B cell (primary cell): ENCODE results near the gene TRRAP. TPM values are rescaled to one million over a fixed set of nuclear protein-coding genes. Genes with fewer than 3 reads are reported as not detected.

Source experiments
- ATAC-seq: fragments of 200-7000 bp; cut with Tn5 transposase; one replicate; pipeline ENCODE4 v1.10.0; 2021; ENCODE audit warnings: low read depth, mild to moderate bottlenecking, moderate number of reproducible peaks, moderate library complexity
- CTCF ChIA-PET: fragments of 350-600 bp; sonication (Branson Sonifier 250); formaldehyde crosslinking; loops from one replicate; lab custom pipeline; 2021; ENCODE audit warnings: antibody characterized with exemption, inconsistent platforms; lab: Charles Lee
- POLR2A ChIA-PET: fragments of 350-600 bp; sonication (Branson Sonifier 250); formaldehyde crosslinking; loops from one replicate; lab custom pipeline; 2021; ENCODE audit warnings: antibody characterized with exemption; lab: Charles Lee
- DNase-seq: peaks from one replicate; pipeline ENCODE4 v3.0.0; 2013
- H2AFZ ChIP-seq: 2 replicates; pipeline ENCODE4 v1.6.1; 2012; ENCODE audit warnings: mild to moderate bottlenecking, low read depth, low read length; ENCODE audit not compliant: insufficient read depth, poor library complexity, severe bottlenecking
- H3K27ac ChIP-seq, 2 donors: 1 replicate in 1 of 2; 2 replicates in 1 of 2; pipeline ENCODE4 v1.5.1; 2012 to 2013; ENCODE audit warnings: low read length in 2 of 2, mild to moderate bottlenecking in 2 of 2, moderate library complexity in 1 of 2
- H3K27me3 ChIP-seq, 4 experiments: fragments of 200-600 bp in 1 of 4; sonication (generic) in 1 of 4; replicated peaks in 1 of 4; 1 replicate in 2 of 4; 2 replicates in 2 of 4; pipeline versions ENCODE4 v1.6.1 to v1.7.0; 2013 to 2016; ENCODE audit warnings: low read length in 3 of 4, mild to moderate bottlenecking in 2 of 4, mixed read lengths in 1 of 4, moderate library complexity in 1 of 4; ENCODE audit not compliant: insufficient read depth in 4 of 4, control insufficient read depth in 3 of 4; ENCODE audit errors: control extremely low read depth in 1 of 4
- H3K36me3 ChIP-seq, 2 experiments: replicated peaks in 1 of 2; 1 replicate in 1 of 2; 2 replicates in 1 of 2; pipeline versions ENCODE4 v1.6.1 to v1.7.1; 2013; ENCODE audit warnings: low read length in 1 of 2; ENCODE audit not compliant: insufficient read depth in 2 of 2, control insufficient read depth in 1 of 2; ENCODE audit errors: control extremely low read depth in 1 of 2, extremely low read depth in 1 of 2
- H3K4me1 ChIP-seq, 2 donors: fragments of 200-600 bp in 1 of 2; sonication (generic) in 1 of 2; 1 replicate in 1 of 2; 2 replicates in 1 of 2; pipeline versions ENCODE4 v1.5.1 to v1.6.1; 2013 to 2017; ENCODE audit warnings: low read length in 2 of 2; ENCODE audit not compliant: control insufficient read depth in 2 of 2, insufficient read depth in 2 of 2
- H3K4me2 ChIP-seq: replicated peaks from 2 replicates; pipeline ENCODE3; 2012; ENCODE audit warnings: mild to moderate bottlenecking, low read depth, low read length; ENCODE audit not compliant: poor library complexity, severe bottlenecking
- H3K4me3 ChIP-seq, 5 experiments: fragments of 200-600 bp in 1 of 5; sonication (generic) in 1 of 5; 1 replicate in 3 of 5; 2 replicates in 2 of 5; pipeline versions ENCODE4 v1.5.1 to v1.7.0; 2011 to 2016; ENCODE audit warnings: low read length in 4 of 5, mild to moderate bottlenecking in 4 of 5, low read depth in 2 of 5, control low read depth in 1 of 5, moderate library complexity in 1 of 5; ENCODE audit not compliant: insufficient read depth in 1 of 5; ENCODE audit errors: control extremely low read depth in 1 of 5, extremely low read depth in 1 of 5
- H3K79me2 ChIP-seq: fragments of 200-600 bp; sonication (generic); one replicate; pipeline ENCODE4 v1.6.0; 2016; ENCODE audit warnings: low read length; ENCODE audit not compliant: control insufficient read depth, insufficient read depth
- H3K9ac ChIP-seq: fragments of 200-600 bp; sonication (generic); 2 replicates; pipeline ENCODE4 v1.6.1; 2017; ENCODE audit warnings: mild to moderate bottlenecking, low read length, moderate library complexity
- H3K9me3 ChIP-seq, 3 donors: one replicate each; pipeline versions ENCODE4 v1.6.1 to v1.7.1; 2013; ENCODE audit warnings: low read length in 2 of 3; ENCODE audit not compliant: control insufficient read depth in 2 of 3, insufficient read depth in 1 of 3; ENCODE audit errors: control extremely low read depth in 1 of 3
- H4K20me1 ChIP-seq: 2 replicates; pipeline ENCODE4 v1.6.0; 2012; ENCODE audit warnings: mild to moderate bottlenecking, low read length; ENCODE audit not compliant: insufficient read depth, control insufficient read depth, poor library complexity, severe bottlenecking
- H3K27ac Mint-ChIP-seq: one replicate; pipeline ENCODE4 v1.8.0; 2021; ENCODE audit warnings: mixed read lengths
- H3K27me3 Mint-ChIP-seq: one replicate; pipeline ENCODE4 v1.8.0; 2021; ENCODE audit warnings: mixed read lengths
- H3K4me1 Mint-ChIP-seq: one replicate; pipeline ENCODE4 v1.8.0; 2021; ENCODE audit warnings: mixed read lengths
- H3K4me3 Mint-ChIP-seq: one replicate; pipeline ENCODE4 v1.8.0; 2021; ENCODE audit warnings: mixed read lengths
- H3K9me3 Mint-ChIP-seq: one replicate; pipeline ENCODE4 v1.8.0; 2022; ENCODE audit warnings: mixed read lengths; ENCODE audit not compliant: insufficient read depth
- CTCF ChIP-seq: fragments of 200-600 bp; IDR thresholded peaks from one replicate; pipeline ENCODE4 v1.8.0; 2022; ENCODE audit warnings: antibody characterized with exemption, mild to moderate bottlenecking
- EZH2 ChIP-seq: IDR thresholded peaks from 2 replicates; pipeline ENCODE4 v1.6.1; 2012; ENCODE audit warnings: borderline replicate concordance, low read depth, mild to moderate bottlenecking, moderate library complexity, low read length; ENCODE audit not compliant: insufficient read depth, poor library complexity, severe bottlenecking
- WGBS: methylation state at CpG from one replicate; pipeline ENCODE4 v1.1.5; 2013; ENCODE audit warnings: missing lambda C conversion rate; ENCODE audit not compliant: insufficient coverage; 5-methylcytosine and 5-hydroxymethylcytosine counted together
- intact Hi-C: fragments of 100-400 bp; cut with micrococcal nuclease; formaldehyde crosslinking; loops from one replicate; pipeline ENCODE4 v1.10.0; 2022
- polyA plus RNA-seq: library from polyadenylated mRNA; depleted of rRNA; stranded (reverse); fragments of >200 nt; gene quantifications from 2 replicates; pipeline ENCODE4 v1.2.3, GENCODE V29; 2012
- total RNA-seq, 2 donors: library from RNA; stranded (reverse); fragments of 120-200 nt in 1 of 2; gene quantifications; 1 replicate in 1 of 2; 2 replicates in 1 of 2; pipeline versions ENCODE4 v1.2.3 to v1.2.4, GENCODE V29; 2013 to 2022

Gene TRRAP
- total and polyA plus RNA-seq, 2 donors (not counting 1 experiment from before 2014, with no cell fraction given) = 25.4 to 102 TPM

- no peak overlapping the region for H3K27ac ChIP-seq
- no peak overlapping the region for H3K4me3 ChIP-seq
- H3K79me2 ChIP-seq = no peaks in the 10 kb centered on the region
- POLR2A ChIA-PET = no interaction called here
- H3K9me3 ChIP-seq = no peaks in the 10 kb centered on the region
- H3K36me3 ChIP-seq = peaks cover 0 to 96% of the 10 kb centered on the region in 2 experiments
- H3K9ac ChIP-seq = no peak overlapping the region
- TF ChIP-seq EZH2 (no peak), CTCF (no peak)
- Mint-ChIP-seq H3K27me3 (no peaks in the 10 kb centered on the region), H3K4me1 (no peaks in the 10 kb centered on the region), H3K9me3 (no peaks in the 10 kb centered on the region), H3K4me3 (no peak overlapping the region), H3K27ac (no peak overlapping the region)
- intact Hi-C loops = no loop called here
- no peak for ATAC-seq
- DNase-seq = no peak
- H3K4me1 ChIP-seq = no peaks in the 10 kb centered on the region
- no peak overlapping the region for H2AFZ ChIP-seq
- CTCF ChIA-PET = interaction anchor here (0.6 to 1.3 kb wide), 2 partner anchors 15 to 22 kb away, joined by 3 to 4 read pairs; partner anchors contain the start of gene TRRAP
- no peaks in the 10 kb centered on the region for H4K20me1 ChIP-seq
- H3K4me2 ChIP-seq = no peak overlapping the region
- no peaks in the 10 kb centered on the region for H3K27me3 ChIP-seq
- WGBS = 100% methylated on average over 6 of the region's 7 CpGs
These were observed 21.5 kb downstream of the TRRAP start for GRCh38 chr7:98899816-98900215.

GRCh38 chr7:98900815-98901214 lies 22.5 kb downstream of the TRRAP start:
- CTCF ChIA-PET = interaction anchor here (1.3 kb wide), 1 partner anchor 23 kb away, joined by 4 read pairs; the partner anchor contains the start of gene TRRAP
- Mint-ChIP-seq H3K4me3 (no peak overlapping the region), H3K9me3 (no peaks in the 10 kb centered on the region), H3K4me1 (no peaks in the 10 kb centered on the region), H3K27ac (no peak overlapping the region), H3K27me3 (no peaks in the 10 kb centered on the region)
- no peaks in the 10 kb centered on the region for H3K9me3 ChIP-seq
- H3K27ac ChIP-seq = no peak overlapping the region
- no peaks in the 10 kb centered on the region for H4K20me1 ChIP-seq
- ATAC-seq (no peak), DNase-seq (no peak)
- TF ChIP-seq CTCF (no peak), EZH2 (no peak)
- H3K4me1 ChIP-seq = no peaks in the 10 kb centered on the region
- no peaks in the 10 kb centered on the region for H3K79me2 ChIP-seq
- peaks cover 0 to 96% of the 10 kb centered on the region in 2 experiments for H3K36me3 ChIP-seq
- POLR2A ChIA-PET = no interaction called here
- no peak overlapping the region for H3K4me3 ChIP-seq
- intact Hi-C loops = no loop called here
- 100% methylated on average over 1 of the region's 3 CpGs for WGBS
- H2AFZ ChIP-seq = no peak overlapping the region
- H3K9ac ChIP-seq = no peak overlapping the region
- no peak overlapping the region for H3K4me2 ChIP-seq
- H3K27me3 ChIP-seq = no peaks in the 10 kb centered on the region
